Measurements from ENCODE around the gene AXIN2. TPM values are rescaled to one million over a fixed set of nuclear protein-coding genes. Genes with fewer than 3 reads are reported as not detected.

AXIN2 gene
- total RNA-seq, 4 donors from 2014 or later = 9.8 to 36.9 (median 19.8) TPM

- H3K27me3 ChIP-seq = no peaks in the 10 kb centered on the region
- H3K4me3 ChIP-seq = no peak overlapping the region
- WGBS = 81% methylated on average over 14 of the region's 14 CpGs
- no peaks in the 10 kb centered on the region for H3K9me3 ChIP-seq
- TF ChIP-seq EP300 (IDR thresholded peaks at IDR 0.05) (no peak), POLR2AphosphoS5 (IDR thresholded peaks at IDR 0.05) (no peak), POLR2A (IDR thresholded peaks at IDR 0.05) (no peak)
- TF ChIP-seq, protein P1, sequence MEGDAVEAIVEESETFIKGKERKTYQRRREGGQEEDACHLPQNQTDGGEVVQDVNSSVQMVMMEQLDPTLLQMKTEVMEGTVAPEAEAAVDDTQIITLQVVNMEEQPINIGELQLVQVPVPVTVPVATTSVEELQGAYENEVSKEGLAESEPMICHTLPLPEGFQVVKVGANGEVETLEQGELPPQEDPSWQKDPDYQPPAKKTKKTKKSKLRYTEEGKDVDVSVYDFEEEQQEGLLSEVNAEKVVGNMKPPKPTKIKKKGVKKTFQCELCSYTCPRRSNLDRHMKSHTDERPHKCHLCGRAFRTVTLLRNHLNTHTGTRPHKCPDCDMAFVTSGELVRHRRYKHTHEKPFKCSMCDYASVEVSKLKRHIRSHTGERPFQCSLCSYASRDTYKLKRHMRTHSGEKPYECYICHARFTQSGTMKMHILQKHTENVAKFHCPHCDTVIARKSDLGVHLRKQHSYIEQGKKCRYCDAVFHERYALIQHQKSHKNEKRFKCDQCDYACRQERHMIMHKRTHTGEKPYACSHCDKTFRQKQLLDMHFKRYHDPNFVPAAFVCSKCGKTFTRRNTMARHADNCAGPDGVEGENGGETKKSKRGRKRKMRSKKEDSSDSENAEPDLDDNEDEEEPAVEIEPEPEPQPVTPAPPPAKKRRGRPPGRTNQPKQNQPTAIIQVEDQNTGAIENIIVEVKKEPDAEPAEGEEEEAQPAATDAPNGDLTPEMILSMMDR (IDR thresholded peaks at IDR 0.05) = no peak
- DNase-seq (ENCODE audit: low spot score in 2 of 2) = no peak
- no peak overlapping the region for H3K27ac ChIP-seq
- no peaks in the 10 kb centered on the region for H3K36me3 ChIP-seq
- no peaks in the 10 kb centered on the region for H3K4me1 ChIP-seq
These were observed 11.3 kb upstream of the AXIN2 start for GRCh38 chr17:65572581-65573281.

- TF ChIP-seq, protein P1 (IDR thresholded peaks at IDR 0.05) = no peak
- TF ChIP-seq POLR2A (IDR thresholded peaks at IDR 0.05) (no peak), POLR2AphosphoS5 (IDR thresholded peaks at IDR 0.05) (no peak), EP300 (IDR thresholded peaks at IDR 0.05) (no peak)
- Histone ChIP-seq H3K9me3 (no peaks in the 10 kb centered on the region), H3K4me1 (no peaks in the 10 kb centered on the region), H3K36me3 (no peaks in the 10 kb centered on the region), H3K27ac (no peak overlapping the region), H3K4me3 (no peak overlapping the region), H3K27me3 (no peaks in the 10 kb centered on the region)
- DNase-seq (ENCODE audit: low spot score in 2 of 2) = no peak
- WGBS = 76% methylated on average over 6 of the region's 6 CpGs
These were observed 10.7 kb upstream of the AXIN2 start for GRCh38 chr17:65572186-65572580.

GRCh38 chr17:65568918-65569317 is 7.5 kb upstream of the AXIN2 start:
- 96% methylated on average over 8 of the region's 8 CpGs for WGBS
- Histone ChIP-seq H3K36me3 (no peaks in the 10 kb centered on the region), H3K27ac (no peak overlapping the region), H3K4me1 (peaks cover 8% of the 10 kb centered on the region), H3K9me3 (no peaks in the 10 kb centered on the region), H3K27me3 (no peaks in the 10 kb centered on the region), H3K4me3 (no peak overlapping the region)
- DNase-seq (ENCODE audit: low spot score in 2 of 2) = no peak
- no peak for TF ChIP-seq POLR2AphosphoS5 (IDR thresholded peaks at IDR 0.05)
- no peak for TF ChIP-seq EP300 (IDR thresholded peaks at IDR 0.05)
- TF ChIP-seq, protein P1 (IDR thresholded peaks at IDR 0.05) = no peak
- TF ChIP-seq POLR2A (IDR thresholded peaks at IDR 0.05) = no peak

GRCh38 chr17:65567566-65567965 is 6.1 kb upstream of the AXIN2 start:
- H3K9me3 ChIP-seq = no peaks in the 10 kb centered on the region
- TF ChIP-seq POLR2A (IDR thresholded peaks at IDR 0.05) = no peak
- TF ChIP-seq, protein P1 (IDR thresholded peaks at IDR 0.05) = no peak
- no peak for TF ChIP-seq EP300 (IDR thresholded peaks at IDR 0.05)
- TF ChIP-seq POLR2AphosphoS5 (IDR thresholded peaks at IDR 0.05) = no peak
- H3K27me3 ChIP-seq = no peaks in the 10 kb centered on the region
- WGBS = 95% methylated on average over 12 of the region's 12 CpGs
- no peak overlapping the region for H3K4me3 ChIP-seq
- no peak overlapping the region for H3K27ac ChIP-seq
- no peaks in the 10 kb centered on the region for H3K36me3 ChIP-seq
- DNase-seq (ENCODE audit: low spot score in 2 of 2) = no peak
- H3K4me1 ChIP-seq = peaks cover 8% of the 10 kb centered on the region

DNA sequence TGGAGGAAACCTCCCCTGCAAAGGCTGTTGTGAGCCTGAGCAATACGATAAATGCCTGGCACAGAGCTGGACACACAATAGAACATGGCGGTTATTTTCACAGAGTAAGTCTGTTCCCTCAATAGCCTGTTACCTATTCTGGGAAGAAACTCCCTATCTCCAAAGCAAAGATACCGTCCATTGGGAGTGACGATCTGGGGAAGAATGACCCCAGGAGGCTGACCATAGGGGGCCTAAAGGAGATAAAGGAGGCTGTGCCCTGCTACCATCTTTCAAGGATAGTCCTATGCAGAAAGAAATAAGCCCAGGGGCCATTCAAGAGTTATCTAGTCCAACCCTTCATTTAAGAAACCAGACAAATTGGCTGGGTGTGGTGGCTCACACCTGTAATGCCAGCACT is 4.1 kb upstream of the AXIN2 start:
- Histone ChIP-seq H3K9me3 (no peaks in the 10 kb centered on the region), H3K4me1 (peaks cover 16% of the 10 kb centered on the region), H3K4me3 (no peak overlapping the region), H3K36me3 (no peaks in the 10 kb centered on the region), H3K27ac (no peak overlapping the region), H3K27me3 (no peaks in the 10 kb centered on the region)
- WGBS = 88% methylated on average over 4 of the region's 4 CpGs
- TF ChIP-seq POLR2AphosphoS5 (IDR thresholded peaks at IDR 0.05) = no peak
- TF ChIP-seq EP300 (IDR thresholded peaks at IDR 0.05) = no peak
- TF ChIP-seq, protein P1 (IDR thresholded peaks at IDR 0.05) = no peak
- TF ChIP-seq POLR2A (IDR thresholded peaks at IDR 0.05) = no peak
- no peak for DNase-seq (ENCODE audit: low spot score in 2 of 2)
